ENCODE data around the gene KRTAP10-3.

Gene KRTAP10-3

GRCh38 chr21:44544566-44544965 is 14.0 kb downstream of the KRTAP10-3 start:
- DNase-seq = no peak

GRCh38 chr21:44542716-44543115 is 15.9 kb downstream of the KRTAP10-3 start:
- DNase-seq = no peak

GRCh38 chr21:44540741-44541288 is 17.8 kb downstream of the KRTAP10-3 start:
- DNase-seq = no peak

- no peak for DNase-seq
Measured at GRCh38 chr21:44539991-44540666, 18.5 kb downstream of the KRTAP10-3 start, which contains the start of gene KRTAP10-1. Gene KRTAP10-1 (minus strand): TSS chr21:44540195. CDS start chr21:44540150, 45 bp downstream.

DNA sequence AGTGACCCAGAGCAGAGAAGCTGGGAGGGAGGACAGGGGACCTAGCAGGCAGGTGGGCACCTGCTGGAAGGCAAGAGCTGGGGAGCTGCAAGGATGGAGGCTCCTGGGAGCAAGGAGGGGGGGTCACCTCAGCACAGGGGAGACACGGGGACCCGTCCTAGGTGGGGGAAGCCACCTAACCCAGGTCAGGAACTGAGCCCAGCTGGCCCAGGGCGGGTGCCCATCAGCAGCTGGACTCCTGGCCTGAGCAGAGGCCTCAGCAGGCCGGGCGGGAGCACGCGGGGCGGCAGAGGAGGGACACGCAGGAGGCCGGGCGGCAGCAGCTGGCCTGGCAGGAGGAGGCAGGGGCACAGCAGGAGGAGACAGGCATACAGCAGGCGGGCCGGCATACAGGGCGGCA is 19.5 kb downstream of the KRTAP10-3 start:
- DNase-seq = no peak

GRCh38 chr21:44537930-44538911 is 20.4 kb downstream of the KRTAP10-3 start:
- no peak for DNase-seq

DNA sequence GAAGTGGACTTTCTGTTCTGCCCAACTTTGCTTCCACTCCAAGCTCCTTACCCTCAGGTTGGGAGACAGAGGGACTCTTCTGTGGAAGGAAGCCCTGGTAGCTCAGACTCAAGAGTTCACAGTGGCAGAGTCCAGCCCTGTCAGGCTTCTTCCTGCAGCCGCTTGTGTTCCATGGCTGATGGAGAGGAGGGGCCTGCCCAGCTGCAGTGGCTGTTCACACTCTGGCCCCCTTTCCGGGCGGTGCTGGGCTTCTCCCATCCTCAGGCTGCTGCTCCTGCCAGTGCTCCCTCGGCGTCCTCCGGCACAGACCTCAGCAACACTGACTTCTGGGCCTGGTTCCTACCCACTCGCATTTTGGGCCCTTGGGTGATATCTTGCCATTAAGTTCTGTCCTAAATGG is 22.6 kb downstream of the KRTAP10-3 start:
- DNase-seq = no peak

DNA sequence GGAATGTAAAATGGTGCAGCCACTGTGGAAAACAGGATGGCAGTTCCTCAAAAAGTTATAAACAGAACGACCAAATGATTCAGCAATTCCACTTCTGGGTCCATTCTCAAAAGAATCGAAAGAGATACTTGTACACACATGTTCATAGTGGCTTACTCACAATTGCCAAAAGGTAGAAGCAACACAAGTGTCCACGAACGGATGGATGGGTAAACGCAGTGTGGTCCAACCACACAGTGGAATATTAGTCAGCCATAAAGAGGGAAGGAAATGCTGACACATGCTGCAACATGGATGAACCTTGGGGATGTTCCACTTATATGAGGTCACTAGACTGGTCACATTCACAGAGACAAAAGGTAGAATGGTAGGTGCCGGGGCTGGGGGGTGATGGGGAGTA is 23.9 kb downstream of the KRTAP10-3 start:
- DNase-seq = no peak

DNA sequence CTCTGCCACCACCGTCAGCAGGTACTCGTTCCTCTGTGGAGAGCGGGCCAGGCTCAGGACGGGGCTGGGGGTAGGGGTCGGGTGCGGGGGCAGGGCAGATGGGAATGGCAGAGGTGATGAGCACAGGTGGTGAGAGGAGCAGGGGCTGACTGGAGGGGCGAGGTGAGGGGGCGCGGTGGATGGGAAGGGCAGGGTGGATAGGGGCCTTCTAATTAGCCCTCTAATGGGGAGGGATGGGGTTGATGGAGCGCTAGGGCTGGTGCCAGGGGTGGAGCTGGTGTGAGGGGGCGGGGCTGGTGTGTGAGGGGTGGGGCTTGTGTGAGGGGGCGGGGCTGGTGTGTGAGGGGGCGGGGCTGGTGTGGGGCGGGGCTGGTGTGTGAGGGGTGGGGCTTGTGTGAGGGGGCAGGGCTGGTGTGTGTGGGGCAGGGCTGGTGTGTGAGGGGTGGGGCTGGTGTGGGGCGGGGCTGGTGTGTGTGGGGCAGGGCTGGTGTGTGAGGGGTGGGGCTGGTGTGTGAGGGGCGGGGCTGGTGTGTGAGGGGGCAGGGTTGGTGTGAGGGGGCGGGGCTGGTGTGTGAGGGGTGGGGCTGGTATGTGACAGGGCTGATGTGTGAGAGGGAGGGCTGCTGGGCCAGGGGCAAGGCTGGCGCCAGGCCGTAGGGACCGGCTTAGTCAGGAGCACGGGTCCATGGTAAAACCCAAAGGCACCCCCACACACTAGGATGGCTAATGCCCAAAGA is 24.5 kb downstream of the KRTAP10-3 start:
- DNase-seq = no peak

- no peak for DNase-seq
Measured at GRCh38 chr21:44533121-44533890, 25.3 kb downstream of the KRTAP10-3 start.

DNA sequence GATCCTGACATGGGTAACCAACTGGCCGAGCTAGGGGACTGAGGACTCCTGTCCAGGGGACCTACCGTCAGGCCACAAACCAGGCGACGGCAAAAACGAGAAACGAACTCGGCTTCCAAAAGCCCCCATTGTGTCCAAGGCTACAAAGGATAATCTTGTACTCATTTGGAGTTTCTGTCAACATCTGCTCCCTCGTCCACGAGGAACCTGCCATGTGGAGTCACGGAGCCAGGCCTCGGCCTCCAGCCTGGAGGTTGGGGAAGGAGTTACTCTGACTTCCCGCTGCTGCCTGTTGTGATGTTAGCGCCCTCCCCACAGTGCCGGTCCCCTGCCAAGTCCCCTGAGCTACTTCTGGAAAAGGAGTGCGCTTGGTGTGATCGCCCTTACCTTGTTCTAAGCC is 25.9 kb downstream of the KRTAP10-3 start:
- no peak for DNase-seq

- no peak for DNase-seq
Measured at GRCh38 chr21:44531606-44532564, 26.7 kb downstream of the KRTAP10-3 start.

DNA sequence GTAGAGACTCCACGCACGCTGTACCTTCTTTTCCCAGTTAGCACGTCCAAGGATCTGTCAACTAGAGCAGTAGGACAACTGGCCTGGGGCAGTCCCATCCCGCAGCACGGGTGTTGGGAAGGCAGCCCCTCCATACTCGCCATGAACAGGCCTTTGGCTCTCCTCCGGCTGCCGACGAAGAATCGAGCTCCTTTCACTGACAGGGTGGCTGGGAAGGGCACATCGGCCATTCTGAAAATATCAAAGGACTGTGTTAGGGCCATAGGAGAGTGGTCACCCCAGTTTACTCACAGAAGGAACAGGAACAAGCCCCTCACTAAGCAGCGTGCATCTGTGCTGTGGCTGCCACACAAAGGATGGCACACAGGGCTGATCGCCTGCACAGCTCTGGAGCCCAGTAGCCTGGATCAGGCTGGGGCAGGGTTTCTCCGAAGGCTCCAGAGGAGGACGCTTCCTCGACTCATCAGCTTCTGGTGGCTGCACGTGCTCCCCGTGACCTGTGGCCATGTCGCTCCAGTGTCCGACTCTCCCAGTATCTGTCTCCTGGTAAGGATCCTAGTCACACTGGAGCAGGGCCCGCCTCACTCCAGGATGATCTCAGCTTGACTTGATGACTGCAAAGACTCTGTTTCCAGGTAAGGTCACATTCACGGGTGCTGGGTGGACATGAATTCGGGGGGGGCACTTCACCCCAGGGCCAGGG is 27.5 kb downstream of the KRTAP10-3 start:
- DNase-seq = no peak

DNA sequence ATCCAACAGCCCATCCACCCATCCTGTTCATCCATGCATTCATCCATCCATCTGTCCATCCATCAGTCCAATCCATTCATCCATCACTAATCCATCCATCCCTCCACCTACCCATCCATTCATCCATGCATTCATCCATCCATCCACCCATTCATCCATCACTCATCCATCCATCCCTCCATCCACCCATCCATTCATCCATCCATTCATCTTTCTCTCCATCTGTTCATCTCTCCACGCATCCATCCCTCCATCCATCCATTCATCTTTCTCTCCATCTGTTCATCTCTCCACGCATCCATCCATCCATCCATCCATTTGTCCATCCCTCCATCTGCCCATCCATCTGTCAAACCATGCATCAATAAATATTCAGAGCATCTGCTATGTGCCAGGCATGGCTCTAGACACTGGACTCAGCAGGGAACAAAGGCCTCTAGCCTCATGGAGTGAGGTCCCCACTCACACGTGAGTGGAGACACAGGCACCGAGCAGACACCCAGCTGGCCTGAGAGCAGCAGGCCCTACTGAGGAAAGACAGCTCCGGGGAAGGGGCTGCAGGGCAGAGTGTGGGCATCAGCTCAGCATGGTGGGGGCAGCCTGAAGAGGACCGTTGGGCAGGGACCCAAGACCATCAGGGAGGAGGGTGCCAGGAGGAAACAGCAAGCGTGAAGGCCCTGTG is 28.2 kb downstream of the KRTAP10-3 start:
- no peak for DNase-seq

DNA sequence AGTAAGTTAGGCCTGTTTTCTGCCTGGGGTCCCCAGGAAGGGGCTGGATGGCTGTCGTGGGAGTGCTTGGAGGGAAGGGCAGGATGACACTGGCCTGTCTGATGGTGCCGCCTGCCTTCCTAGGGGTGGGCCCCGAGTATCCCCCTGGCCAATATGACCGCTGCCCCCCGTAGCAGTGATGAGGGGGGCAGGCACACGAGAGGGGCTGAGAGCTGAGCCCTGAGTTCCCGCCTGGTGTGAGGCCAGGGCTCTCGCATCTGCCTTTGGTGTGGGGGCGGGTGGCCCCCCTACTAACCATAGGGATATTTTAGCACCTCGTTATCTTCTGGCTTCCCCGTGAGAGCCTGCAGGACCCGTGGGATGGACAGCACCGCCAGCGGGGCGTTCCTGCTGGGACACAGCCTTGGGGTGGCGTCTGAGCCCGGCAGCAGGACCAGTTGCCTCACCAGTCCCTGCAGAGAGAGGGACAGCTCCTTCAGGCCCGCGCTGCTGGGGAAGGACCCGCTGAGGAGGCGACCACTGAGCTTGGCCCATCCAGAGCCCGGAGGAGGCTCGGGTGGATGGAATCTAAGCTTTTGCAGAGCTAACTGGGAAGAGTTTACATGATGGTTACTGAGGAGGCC is 29.0 kb downstream of the KRTAP10-3 start:
- DNase-seq = no peak

GRCh38 chr21:44529011-44529421 is 29.6 kb downstream of the KRTAP10-3 start:
- no peak for DNase-seq

GRCh38 chr21:44528634-44528995 is 30.0 kb downstream of the KRTAP10-3 start:
- DNase-seq = no peak

DNA sequence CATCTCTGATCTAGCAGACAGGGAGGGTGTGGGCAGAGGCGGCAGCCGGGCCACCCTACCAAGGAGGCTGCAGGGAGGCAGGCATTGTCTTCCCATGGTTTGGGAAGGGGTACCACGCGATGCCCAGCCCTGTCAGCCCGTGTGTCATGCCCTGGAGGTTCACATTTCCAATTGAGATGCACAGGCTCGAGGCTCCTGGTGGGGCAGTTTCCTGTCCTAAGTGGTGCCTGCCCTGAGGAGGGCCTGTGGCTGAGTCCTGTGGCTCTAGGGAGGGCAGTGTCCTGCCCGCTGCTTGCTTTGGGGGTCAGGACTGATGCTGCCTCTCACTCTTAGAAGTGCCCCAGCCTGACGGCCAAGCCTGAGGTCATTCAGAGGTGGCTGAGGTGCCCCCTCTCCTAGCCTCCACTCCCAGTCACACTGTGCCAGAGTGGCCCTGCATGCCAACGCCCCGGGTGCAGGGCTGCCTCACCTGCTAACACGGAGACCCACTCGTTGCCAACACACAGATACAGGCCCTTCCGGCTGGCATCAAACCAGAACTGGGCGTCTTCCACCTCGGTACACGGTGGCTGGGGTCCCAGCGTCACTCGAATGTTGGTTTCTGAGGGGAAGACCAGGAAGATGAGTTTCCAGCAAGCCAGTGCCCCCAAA is 30.5 kb downstream of the KRTAP10-3 start:
- DNase-seq = no peak
